Activated CD8-positive, alpha-beta memory T cell treated with anti-CD3 and anti-CD28 coated beads, Interleukin-2, amount 50 U/mL, for 24 hours (primary cell): Measurements from ENCODE around the gene ASIC2.

Experiments used
- DNase-seq: peaks from one replicate; pipeline ENCODE4 v3.0.0-alpha.2; 2020; ENCODE audit errors: extremely low read depth

ASIC2 gene

GRCh38 chr17:33242375-33243124 is 50.5 kb downstream of the ASIC2 start:
- no peak for DNase-seq

DNA sequence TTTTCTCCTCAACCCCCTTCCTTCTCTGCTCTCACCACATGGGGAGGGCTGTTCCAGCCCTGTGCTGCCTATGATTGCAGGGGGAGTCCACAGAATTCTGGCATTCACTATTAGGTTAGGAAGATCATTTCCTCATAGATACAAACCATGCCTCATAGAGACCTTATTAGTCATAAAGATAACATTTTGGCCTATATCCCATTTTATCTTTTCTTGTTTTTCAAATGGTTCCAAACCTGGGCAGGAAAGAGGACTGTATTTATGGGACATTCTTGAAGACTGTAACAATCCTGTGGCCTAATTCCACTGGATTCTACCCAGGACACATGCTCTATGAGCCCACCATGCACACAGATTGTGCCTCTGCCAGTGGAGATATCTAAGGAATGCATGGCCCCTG is 51.7 kb downstream of the ASIC2 start:
- no peak for DNase-seq

GRCh38 chr17:33240362-33240761 is 52.7 kb downstream of the ASIC2 start:
- no peak for DNase-seq

DNA sequence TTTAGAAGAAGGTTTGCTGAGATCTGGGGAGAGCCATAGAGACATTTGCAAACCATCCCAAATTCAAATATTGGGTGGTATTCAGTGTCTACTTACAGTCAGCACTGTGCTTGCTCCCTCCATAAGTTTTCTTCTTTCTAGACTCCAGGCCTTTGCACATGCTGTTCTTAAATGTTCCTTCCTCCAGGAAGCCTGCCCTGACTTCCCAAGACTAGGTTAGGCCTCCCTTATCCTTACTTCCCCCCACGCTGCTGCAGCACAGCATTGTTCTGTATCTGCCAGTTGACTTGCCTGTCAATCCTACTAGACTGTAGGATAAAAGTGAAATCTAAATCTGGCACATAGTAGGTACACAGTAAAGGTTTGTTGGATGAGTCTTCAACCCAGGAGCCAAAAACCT is 53.4 kb downstream of the ASIC2 start:
- no peak for DNase-seq

- DNase-seq, result no peak
Measured at GRCh38 chr17:33234930-33235685, 58.0 kb downstream of the ASIC2 start.

GRCh38 chr17:33234233-33234632 is 58.9 kb downstream of the ASIC2 start:
- DNase-seq, result no peak

GRCh38 chr17:33233811-33234177 is 59.3 kb downstream of the ASIC2 start:
- no peak for DNase-seq

GRCh38 chr17:33229499-33229898 is 63.6 kb downstream of the ASIC2 start:
- DNase-seq, result no peak

DNA sequence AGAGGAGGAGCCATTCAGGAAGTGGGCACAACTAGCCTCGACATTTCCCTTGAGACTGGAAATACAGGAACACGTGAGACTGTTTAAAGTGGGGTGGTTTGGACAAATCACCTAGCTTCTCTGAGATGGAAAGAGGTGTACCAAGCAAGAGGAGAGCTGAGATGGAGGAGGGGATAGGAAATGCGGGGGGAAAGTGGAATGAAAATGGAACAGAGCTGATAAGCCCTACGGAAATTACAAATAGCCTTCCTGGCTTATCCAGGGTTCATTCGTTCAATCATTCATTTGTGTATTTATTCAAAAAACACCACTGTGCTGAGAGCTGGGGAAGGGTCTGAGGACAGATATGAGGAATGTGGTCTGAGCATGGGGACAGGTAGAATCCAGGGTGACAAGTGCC is 64.1 kb downstream of the ASIC2 start:
- no peak for DNase-seq

DNA sequence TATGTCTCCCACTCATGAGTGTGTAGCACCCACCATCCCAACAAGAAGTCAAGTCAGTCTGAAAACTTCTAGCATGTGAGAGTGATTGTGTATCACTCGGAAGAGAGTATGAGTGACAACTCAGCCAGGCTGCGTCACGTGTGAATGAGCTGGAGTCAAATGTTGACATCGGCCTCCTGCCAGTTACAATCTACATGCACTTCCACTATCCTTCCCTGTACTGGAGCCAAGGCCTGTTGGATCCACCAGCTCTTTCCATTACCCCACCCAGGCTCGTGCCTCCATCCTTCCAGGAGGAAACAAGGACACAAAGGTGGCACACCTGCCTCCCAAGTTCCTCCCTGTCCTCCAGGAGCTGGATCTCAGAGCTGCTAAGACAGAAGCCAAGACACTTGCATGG is 64.5 kb downstream of the ASIC2 start:
- DNase-seq, result no peak

DNA sequence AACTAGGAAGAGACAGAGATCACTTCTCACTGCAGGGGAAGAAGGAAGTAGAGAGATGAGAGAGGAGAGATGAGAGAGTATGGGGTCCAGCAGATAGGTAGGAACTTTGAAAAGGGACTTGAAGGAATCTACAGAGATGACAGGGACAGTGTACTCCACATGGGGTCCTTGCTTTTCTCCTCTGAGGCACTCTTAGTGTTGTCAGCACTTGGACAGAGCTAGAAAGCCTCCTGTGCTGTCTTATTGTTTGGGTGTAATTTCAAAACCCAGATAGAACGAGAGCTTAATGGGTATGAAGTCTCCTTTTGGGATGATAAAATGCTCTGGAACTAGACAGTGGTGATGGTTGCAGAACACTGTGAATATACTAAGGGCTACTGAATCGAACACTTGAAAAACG is 65.2 kb downstream of the ASIC2 start:
- no peak for DNase-seq

DNA sequence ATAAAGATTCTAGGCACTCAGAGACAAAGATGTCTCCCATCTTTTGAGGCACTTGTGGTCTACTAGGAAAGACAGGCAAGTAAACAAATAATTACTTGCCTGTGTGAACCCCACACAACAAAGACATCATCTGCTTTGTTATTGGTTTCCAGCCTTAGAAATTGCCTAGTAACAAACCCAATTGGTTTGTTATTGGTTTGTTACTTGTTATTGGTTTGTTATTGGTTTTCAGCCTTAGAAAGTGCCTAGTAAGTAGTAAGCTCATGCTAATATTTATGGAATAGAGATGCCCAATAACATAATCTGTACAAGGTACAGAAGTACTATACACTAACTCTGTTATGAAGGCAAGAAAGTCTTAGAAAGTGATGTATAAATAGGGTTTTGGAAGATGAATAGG is 67.1 kb downstream of the ASIC2 start:
- no peak for DNase-seq

GRCh38 chr17:33225509-33225908 is 67.6 kb downstream of the ASIC2 start:
- DNase-seq, result no peak

- no peak for DNase-seq
Measured at GRCh38 chr17:33220036-33220435, 73.1 kb downstream of the ASIC2 start.

DNA sequence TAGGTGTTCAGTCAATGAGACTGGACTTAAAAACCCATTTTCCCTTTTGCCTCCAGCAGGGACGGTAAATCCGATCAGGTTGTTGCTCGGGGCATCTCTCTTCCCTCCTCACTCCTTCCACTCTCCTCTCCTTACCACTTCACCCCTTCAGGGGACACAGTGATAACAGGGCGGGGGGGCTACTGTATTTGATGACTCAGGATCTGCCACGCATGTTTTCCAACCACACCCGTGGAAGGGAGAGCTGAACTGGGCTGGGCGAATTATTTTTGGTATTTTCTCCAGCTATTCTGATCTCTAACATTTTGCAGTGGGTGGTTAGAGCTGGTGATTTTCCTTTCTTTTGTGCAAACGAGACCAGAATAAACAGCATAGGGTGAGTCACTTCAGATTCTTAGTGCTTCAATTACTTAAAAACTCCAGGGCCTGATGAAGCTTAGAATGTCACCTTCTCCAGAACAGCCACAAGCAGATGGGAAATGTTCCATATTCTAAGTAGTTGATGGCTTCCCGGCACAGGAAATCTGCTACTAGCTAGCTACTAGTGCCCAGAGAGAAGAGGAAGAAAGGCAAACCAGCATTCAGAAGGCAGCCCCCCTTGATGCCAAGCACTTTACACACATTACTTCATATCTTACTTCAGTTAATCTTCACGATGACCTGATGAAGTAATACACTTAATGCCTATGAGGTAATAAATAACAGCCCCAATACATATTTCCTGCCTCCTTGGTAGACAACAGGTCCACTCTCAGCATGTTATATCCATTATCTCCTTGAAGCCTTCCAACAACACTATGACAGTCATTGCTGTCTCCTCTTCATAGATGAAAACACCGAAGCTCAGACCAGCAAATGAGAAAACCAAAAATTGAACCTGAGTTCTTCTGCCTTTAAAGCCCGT is 74.1 kb downstream of the ASIC2 start:
- DNase-seq, result no peak

DNA sequence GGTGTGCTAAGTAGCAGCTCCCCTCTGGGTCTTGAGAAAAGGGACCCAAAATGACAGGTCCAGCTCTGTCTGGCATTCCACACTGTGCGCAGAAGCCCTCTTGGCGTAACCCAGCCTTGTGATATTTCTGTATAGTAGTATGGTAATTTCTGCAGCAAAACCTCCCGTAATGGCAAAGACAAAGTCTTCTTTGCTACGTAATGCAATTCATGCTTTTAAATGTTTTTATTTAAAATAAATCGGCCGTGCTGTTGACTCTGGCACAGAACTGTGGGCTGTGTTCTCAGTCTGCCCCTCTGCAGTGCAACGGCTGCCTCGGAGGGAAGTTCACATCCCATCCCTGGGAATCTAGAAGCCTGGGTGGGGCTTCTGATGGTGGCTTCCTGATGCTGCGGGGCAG is 75.2 kb downstream of the ASIC2 start:
- DNase-seq, result no peak

DNA sequence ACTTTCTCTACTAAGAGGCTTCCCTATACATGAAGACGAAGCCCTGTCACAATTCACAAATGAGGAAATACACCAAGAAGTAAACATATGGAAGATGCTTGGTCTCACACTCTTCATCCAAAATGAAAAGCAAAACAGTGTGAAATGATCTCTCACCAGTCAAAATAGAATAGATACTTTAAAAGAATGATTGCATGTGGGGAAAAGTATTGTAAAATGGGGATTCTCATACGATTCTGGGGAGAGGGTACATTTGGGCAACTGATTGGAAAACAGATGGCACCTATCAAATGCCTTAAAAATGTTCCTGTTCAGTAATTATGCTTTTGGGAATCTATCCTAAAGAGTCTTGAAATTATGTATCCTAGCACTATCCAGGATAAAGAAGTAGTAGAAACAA is 78.1 kb downstream of the ASIC2 start:
- no peak for DNase-seq

GRCh38 chr17:33210285-33210684 is 82.8 kb downstream of the ASIC2 start:
- no peak for DNase-seq

- no peak for DNase-seq
Measured at GRCh38 chr17:33209671-33210070, 83.4 kb downstream of the ASIC2 start.

GRCh38 chr17:33207231-33207630 is 85.9 kb downstream of the ASIC2 start:
- no peak for DNase-seq

GRCh38 chr17:33205552-33205951 is 87.5 kb downstream of the ASIC2 start:
- DNase-seq, result no peak

DNA sequence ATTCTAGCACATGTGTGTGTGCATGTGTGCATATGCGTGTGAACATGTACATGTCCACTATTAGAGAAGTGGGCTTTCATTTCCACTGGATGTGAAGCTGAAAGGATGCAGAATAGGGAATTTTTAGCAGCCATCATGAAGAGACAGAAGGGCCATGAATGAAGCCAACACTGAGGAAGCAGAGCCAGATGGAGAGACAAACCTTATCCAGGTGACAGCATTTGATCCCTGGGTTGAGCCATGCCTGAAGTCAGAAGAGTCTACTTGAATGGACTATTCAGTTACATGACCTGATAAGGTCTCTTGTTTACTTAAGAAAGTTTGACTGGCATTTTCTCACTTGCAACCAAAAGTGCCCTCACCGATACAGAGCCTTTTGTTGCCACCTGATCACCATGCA is 88.4 kb downstream of the ASIC2 start:
- no peak for DNase-seq

- DNase-seq, result no peak
Measured at GRCh38 chr17:33204156-33204555, 88.9 kb downstream of the ASIC2 start.
